Peyer's patch (tissue), 4 donors: ENCODE measurements around the gene GNAZ.

Source experiments
- POLR2A ChIP-seq, 2 donors: fragments of 450-650 bp; IDR thresholded peaks; one replicate each; pipeline ENCODE4 v1.5.1; 2017; ENCODE audit warnings: antibody characterized with exemption in 2 of 2, mild to moderate bottlenecking in 2 of 2, moderate library complexity in 2 of 2
- TF ChIP-seq, protein P1 (sequence below), 6 experiments: fragments of 450-650 bp in 4 of 6; fragments of 200-600 bp in 2 of 6; sonication (generic) in 1 of 6; IDR thresholded peaks; one replicate each; pipeline ENCODE4 v1.5.1; 2017 to 2019; ENCODE audit warnings: antibody characterized with exemption in 6 of 6, mild to moderate bottlenecking in 3 of 6, moderate library complexity in 1 of 6

DNA sequence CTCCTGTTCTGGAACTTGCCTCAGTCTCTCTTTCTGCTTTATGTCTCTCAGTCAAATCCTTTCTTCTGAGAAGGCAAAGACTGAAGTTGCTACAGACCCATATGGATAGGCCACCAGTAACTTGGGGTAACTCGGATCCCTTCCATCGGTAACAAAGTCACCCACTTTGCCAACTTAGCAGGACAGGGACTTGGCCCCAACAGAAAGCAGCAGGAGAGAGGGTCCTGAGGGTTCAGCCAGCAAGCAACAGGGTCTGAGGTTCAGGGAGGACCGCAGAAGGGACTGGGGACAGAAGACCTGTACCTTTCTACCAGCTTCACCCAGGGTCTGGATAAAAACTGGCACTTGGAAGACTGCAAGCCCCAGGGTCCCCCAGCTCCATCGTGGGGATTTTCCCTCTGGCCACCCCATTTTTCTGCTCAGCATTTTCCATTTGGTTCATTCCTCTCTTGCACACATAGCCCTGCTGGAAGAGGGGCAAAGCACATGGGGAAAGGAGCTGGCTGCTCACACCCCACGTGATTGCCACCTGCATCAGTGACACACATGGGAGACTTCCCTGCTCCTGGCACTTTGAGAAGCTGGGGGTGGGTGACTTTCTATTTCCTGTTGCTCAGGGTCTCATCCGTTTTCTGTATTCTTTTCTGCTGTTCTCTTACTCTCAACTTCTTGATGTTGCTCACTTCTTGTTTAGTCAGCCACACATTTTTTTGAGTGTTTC lies 34.6 kb upstream of the GNAZ start:
- TF ChIP-seq, protein P1, sequence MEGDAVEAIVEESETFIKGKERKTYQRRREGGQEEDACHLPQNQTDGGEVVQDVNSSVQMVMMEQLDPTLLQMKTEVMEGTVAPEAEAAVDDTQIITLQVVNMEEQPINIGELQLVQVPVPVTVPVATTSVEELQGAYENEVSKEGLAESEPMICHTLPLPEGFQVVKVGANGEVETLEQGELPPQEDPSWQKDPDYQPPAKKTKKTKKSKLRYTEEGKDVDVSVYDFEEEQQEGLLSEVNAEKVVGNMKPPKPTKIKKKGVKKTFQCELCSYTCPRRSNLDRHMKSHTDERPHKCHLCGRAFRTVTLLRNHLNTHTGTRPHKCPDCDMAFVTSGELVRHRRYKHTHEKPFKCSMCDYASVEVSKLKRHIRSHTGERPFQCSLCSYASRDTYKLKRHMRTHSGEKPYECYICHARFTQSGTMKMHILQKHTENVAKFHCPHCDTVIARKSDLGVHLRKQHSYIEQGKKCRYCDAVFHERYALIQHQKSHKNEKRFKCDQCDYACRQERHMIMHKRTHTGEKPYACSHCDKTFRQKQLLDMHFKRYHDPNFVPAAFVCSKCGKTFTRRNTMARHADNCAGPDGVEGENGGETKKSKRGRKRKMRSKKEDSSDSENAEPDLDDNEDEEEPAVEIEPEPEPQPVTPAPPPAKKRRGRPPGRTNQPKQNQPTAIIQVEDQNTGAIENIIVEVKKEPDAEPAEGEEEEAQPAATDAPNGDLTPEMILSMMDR (IDR thresholded peaks at IDR 0.05) = no peak
- TF ChIP-seq POLR2A (IDR thresholded peaks at IDR 0.05) = no peak
